ENCODE data around the gene KRTCAP2.

DNA sequence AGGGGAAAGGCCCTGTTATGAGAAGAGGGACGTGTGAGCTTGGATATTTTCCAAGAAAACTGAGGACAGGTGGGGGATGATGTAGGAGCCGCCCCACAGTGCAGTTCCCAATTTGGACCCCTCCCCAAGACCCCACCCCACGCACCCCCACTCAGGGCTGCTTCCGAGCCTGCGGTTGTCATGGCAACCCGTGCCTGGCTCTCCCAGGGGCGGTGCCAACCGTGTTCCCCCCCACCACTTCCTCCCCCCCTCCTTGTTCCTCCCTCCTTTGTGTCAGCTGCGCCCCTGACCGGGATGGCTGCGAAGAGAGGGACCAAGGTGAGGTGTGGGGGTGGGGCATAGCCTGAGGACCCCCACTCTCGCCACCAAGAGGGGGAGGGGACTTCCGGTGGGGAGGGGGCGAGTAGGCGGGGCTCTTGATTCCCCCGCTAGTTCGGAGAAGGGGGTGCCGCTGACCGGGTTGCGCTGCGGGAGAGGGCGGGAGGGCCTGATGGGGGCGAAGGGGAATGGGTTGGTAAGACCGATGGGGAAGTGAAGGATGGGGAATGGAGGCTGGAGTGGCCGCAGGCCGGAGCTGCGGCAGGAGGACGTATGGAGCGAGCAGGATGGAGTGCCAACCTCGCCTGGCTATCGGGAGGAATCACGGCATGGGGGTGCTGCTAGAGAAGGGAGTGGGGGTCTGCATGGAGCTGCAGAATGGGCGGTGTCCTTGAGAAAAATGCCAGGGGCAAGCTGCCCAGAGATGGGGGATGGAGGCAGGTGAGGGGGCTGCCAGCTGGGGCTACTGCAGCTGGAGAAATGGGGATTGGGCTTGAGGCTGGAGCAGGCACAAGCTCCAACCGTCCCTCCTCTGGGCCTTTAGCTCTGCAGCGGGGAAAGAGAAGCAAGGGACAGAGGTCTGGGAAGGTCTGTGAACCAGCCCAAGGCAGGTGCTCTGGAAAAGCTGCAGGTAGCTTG is 1.5 kb upstream of the KRTCAP2 start:
- TF ChIP-seq, protein P1, sequence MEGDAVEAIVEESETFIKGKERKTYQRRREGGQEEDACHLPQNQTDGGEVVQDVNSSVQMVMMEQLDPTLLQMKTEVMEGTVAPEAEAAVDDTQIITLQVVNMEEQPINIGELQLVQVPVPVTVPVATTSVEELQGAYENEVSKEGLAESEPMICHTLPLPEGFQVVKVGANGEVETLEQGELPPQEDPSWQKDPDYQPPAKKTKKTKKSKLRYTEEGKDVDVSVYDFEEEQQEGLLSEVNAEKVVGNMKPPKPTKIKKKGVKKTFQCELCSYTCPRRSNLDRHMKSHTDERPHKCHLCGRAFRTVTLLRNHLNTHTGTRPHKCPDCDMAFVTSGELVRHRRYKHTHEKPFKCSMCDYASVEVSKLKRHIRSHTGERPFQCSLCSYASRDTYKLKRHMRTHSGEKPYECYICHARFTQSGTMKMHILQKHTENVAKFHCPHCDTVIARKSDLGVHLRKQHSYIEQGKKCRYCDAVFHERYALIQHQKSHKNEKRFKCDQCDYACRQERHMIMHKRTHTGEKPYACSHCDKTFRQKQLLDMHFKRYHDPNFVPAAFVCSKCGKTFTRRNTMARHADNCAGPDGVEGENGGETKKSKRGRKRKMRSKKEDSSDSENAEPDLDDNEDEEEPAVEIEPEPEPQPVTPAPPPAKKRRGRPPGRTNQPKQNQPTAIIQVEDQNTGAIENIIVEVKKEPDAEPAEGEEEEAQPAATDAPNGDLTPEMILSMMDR (IDR thresholded peaks at IDR 0.05), result no peak
- TF ChIP-seq POLR2AphosphoS5 (IDR thresholded peaks at IDR 0.05), result no peak
- no peak for TF ChIP-seq POLR2A (IDR thresholded peaks at IDR 0.05; ENCODE audit: low read depth)
- no peak for TF ChIP-seq EP300 (IDR thresholded peaks at IDR 0.05)
